HepG2 (cell line): ENCODE data around the gene PNPLA2. TPM values are rescaled to one million over a fixed set of nuclear protein-coding genes. Genes with fewer than 3 reads are reported as not detected.

Experiments
- CBX5 ChIP-seq: sonication (generic); formaldehyde crosslinking; IDR thresholded peaks from 2 replicates; pipeline ENCODE4 v1.4.0; 2020; ENCODE audit warnings: missing genetic modification reagents, borderline replicate concordance
- CERS6 ChIP-seq: sonication (generic); formaldehyde crosslinking; IDR thresholded peaks from 2 replicates; pipeline ENCODE4 v1.5.0; 2020; ENCODE audit warnings: missing genetic modification reagents
- DMAP1 ChIP-seq: IDR thresholded peaks from 2 replicates; pipeline ENCODE4 v1.6.1; 2016
- DMTF1 ChIP-seq: sonication (generic); formaldehyde crosslinking; IDR thresholded peaks from 2 replicates; pipeline ENCODE4 v1.4.0; 2020; ENCODE audit warnings: mild to moderate bottlenecking, missing genetic modification reagents
- ESRRA ChIP-seq: sonication (generic); formaldehyde crosslinking; IDR thresholded peaks from 2 replicates; pipeline ENCODE4 v1.5.1; 2020; ENCODE audit warnings: mild to moderate bottlenecking, low read depth, missing genetic modification reagents
- HNRNPL ChIP-seq: fragments of 200-400 bp; formaldehyde crosslinking; IDR thresholded peaks from 2 replicates; pipeline ENCODE4 v1.6.1; 2017; ENCODE audit warnings: mild to moderate bottlenecking, low read depth, low read length
- IKZF4 ChIP-seq: sonication (generic); formaldehyde crosslinking; IDR thresholded peaks from 2 replicates; pipeline ENCODE4 v1.5.1; 2020; ENCODE audit warnings: borderline replicate concordance, mild to moderate bottlenecking, low read depth, missing genetic modification reagents; ENCODE audit errors: not compliant biosample characterization
- MAFG ChIP-seq: sonication (generic); formaldehyde crosslinking; IDR thresholded peaks from 2 replicates; pipeline ENCODE4 v1.5.1; 2020; ENCODE audit warnings: mild to moderate bottlenecking, missing genetic modification reagents
- MIXL1 ChIP-seq: IDR thresholded peaks from 2 replicates; pipeline ENCODE4 v1.6.1; 2016
- NFIC ChIP-seq: IDR thresholded peaks from 2 replicates; pipeline ENCODE4 v1.6.1; 2012; ENCODE audit warnings: mild to moderate bottlenecking, low read length, inconsistent platforms
- PAF1 ChIP-seq: IDR thresholded peaks from 2 replicates; pipeline ENCODE4 v1.6.1; 2016; ENCODE audit warnings: missing genetic modification reagents, missing compliant biosample characterization
- ZMYM4 ChIP-seq: sonication (generic); formaldehyde crosslinking; IDR thresholded peaks from 2 replicates; pipeline ENCODE4 v1.8.1; 2023; ENCODE audit warnings: mild to moderate bottlenecking, missing genetic modification reagents
- ZNF414 ChIP-seq: sonication (generic); formaldehyde crosslinking; IDR thresholded peaks from 2 replicates; pipeline ENCODE4 v1.5.0; 2020; ENCODE audit warnings: missing genetic modification reagents
- ZNF547 ChIP-seq: sonication (generic); formaldehyde crosslinking; IDR thresholded peaks from 2 replicates; pipeline ENCODE4 v1.5.1; 2020; ENCODE audit warnings: mild to moderate bottlenecking, missing genetic modification reagents
- ZNF556 ChIP-seq: sonication (generic); formaldehyde crosslinking; IDR thresholded peaks from 2 replicates; pipeline ENCODE4 v1.4.0; 2020; ENCODE audit warnings: mild to moderate bottlenecking, missing genetic modification reagents, borderline replicate concordance
- ZSCAN25 ChIP-seq: sonication (generic); formaldehyde crosslinking; IDR thresholded peaks from 2 replicates; pipeline ENCODE4 v1.8.0; 2022; ENCODE audit warnings: mild to moderate bottlenecking, missing genetic modification reagents
- polyA plus RNA-seq, 8 experiments: library from polyadenylated mRNA; depleted of rRNA in 3 of 8; stranded (reverse) in 7 of 8; unstranded in 1 of 8; fragments of >200 nt; fragmentation: Illumina TruSeq in 4 of 8; extraction: Trizol in 4 of 8; gene quantifications; 2 replicates each; pipeline versions ENCODE4 v1.2.1 to v1.2.3, GENCODE V29; 2011 to 2016; ENCODE audit warnings: low read depth in 4 of 8, missing spikeins in 1 of 8, mixed read lengths in 1 of 8; ENCODE audit not compliant: insufficient read depth in 1 of 8
- total RNA-seq, 5 experiments: library from RNA; depleted of rRNA; stranded (reverse); fragments of >200 nt; fragmentation: Illumina TruSeq; extraction: Trizol; gene quantifications; 2 replicates each; pipeline ENCODE4 v1.2.3, GENCODE V29; 2016; ENCODE audit warnings: low read depth in 1 of 5
- TF ChIP-seq, protein P1 (sequence below): fragments of 450-650 bp; IDR thresholded peaks from 2 replicates; pipeline ENCODE4 v1.6.1; 2017; ENCODE audit warnings: mild to moderate bottlenecking
- TF ChIP-seq, protein P2 (sequence below): sonication (generic); formaldehyde crosslinking; IDR thresholded peaks from 2 replicates; pipeline ENCODE4 v1.8.0; 2022; ENCODE audit warnings: mild to moderate bottlenecking, missing genetic modification reagents, moderate library complexity
- TF ChIP-seq, protein P3 (sequence below): sonication (generic); formaldehyde crosslinking; IDR thresholded peaks from 2 replicates; pipeline ENCODE4 v1.5.0; 2020; ENCODE audit warnings: mild to moderate bottlenecking, missing genetic modification reagents

PNPLA2 gene
- total and polyA plus RNA-seq, 2 of the 13 experiments (the other 11 are each of a cell fraction or from before 2014, with no cell fraction given) = 10.5 to 43.2 TPM

- TF ChIP-seq DMTF1 (CRISPR knock-in tag) = no peak
- TF ChIP-seq MIXL1 (CRISPR knock-in tag) = no peak
- 0 out of 2 replicates have a peak, but pooled peaks have one; percentile 27 for TF ChIP-seq HNRNPL
- TF ChIP-seq, protein P1, sequence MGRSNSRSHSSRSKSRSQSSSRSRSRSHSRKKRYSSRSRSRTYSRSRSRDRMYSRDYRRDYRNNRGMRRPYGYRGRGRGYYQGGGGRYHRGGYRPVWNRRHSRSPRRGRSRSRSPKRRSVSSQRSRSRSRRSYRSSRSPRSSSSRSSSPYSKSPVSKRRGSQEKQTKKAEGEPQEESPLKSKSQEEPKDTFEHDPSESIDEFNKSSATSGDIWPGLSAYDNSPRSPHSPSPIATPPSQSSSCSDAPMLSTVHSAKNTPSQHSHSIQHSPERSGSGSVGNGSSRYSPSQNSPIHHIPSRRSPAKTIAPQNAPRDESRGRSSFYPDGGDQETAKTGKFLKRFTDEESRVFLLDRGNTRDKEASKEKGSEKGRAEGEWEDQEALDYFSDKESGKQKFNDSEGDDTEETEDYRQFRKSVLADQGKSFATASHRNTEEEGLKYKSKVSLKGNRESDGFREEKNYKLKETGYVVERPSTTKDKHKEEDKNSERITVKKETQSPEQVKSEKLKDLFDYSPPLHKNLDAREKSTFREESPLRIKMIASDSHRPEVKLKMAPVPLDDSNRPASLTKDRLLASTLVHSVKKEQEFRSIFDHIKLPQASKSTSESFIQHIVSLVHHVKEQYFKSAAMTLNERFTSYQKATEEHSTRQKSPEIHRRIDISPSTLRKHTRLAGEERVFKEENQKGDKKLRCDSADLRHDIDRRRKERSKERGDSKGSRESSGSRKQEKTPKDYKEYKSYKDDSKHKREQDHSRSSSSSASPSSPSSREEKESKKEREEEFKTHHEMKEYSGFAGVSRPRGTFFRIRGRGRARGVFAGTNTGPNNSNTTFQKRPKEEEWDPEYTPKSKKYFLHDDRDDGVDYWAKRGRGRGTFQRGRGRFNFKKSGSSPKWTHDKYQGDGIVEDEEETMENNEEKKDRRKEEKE = no peak
- no peak for TF ChIP-seq ZNF556 (CRISPR knock-in tag)
- TF ChIP-seq, protein P2, sequence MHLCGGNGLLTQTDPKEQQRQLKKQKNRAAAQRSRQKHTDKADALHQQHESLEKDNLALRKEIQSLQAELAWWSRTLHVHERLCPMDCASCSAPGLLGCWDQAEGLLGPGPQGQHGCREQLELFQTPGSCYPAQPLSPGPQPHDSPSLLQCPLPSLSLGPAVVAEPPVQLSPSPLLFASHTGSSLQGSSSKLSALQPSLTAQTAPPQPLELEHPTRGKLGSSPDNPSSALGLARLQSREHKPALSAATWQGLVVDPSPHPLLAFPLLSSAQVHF (CRISPR knock-in tag) = no peak
- no peak for TF ChIP-seq ZNF414 (CRISPR knock-in tag)
- no peak for TF ChIP-seq CBX5 (CRISPR knock-in tag)
- no peak for TF ChIP-seq PAF1 (CRISPR knock-in tag)
- TF ChIP-seq MAFG (CRISPR knock-in tag) = no peak
- TF ChIP-seq ZMYM4 = no peak
- TF ChIP-seq ZSCAN25 (CRISPR knock-in tag) = no peak
- peak; percentile 97 for TF ChIP-seq ESRRA (CRISPR knock-in tag)
- TF ChIP-seq, protein P3, sequence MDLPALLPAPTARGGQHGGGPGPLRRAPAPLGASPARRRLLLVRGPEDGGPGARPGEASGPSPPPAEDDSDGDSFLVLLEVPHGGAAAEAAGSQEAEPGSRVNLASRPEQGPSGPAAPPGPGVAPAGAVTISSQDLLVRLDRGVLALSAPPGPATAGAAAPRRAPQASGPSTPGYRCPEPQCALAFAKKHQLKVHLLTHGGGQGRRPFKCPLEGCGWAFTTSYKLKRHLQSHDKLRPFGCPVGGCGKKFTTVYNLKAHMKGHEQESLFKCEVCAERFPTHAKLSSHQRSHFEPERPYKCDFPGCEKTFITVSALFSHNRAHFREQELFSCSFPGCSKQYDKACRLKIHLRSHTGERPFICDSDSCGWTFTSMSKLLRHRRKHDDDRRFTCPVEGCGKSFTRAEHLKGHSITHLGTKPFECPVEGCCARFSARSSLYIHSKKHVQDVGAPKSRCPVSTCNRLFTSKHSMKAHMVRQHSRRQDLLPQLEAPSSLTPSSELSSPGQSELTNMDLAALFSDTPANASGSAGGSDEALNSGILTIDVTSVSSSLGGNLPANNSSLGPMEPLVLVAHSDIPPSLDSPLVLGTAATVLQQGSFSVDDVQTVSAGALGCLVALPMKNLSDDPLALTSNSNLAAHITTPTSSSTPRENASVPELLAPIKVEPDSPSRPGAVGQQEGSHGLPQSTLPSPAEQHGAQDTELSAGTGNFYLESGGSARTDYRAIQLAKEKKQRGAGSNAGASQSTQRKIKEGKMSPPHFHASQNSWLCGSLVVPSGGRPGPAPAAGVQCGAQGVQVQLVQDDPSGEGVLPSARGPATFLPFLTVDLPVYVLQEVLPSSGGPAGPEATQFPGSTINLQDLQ = no peak
- TF ChIP-seq CERS6 (CRISPR knock-in tag) = no peak
- TF ChIP-seq DMAP1 (CRISPR knock-in tag) = no peak
- TF ChIP-seq IKZF4 = no peak
- no peak for TF ChIP-seq ZNF547 (CRISPR knock-in tag)
- no peak for TF ChIP-seq NFIC
These were observed 29.5 kb upstream of the PNPLA2 start (continued) for GRCh38 chr11:788953-789940.
